ENCODE data around the gene TCEAL7. TPM values are rescaled to one million over a fixed set of nuclear protein-coding genes. Genes with fewer than 3 reads are reported as not detected.

TCEAL7 gene
- total RNA-seq, 1 donor from 2014 or later = 23.7 TPM

GRCh38 chrX:103310555-103311398, 19.3 kb upstream of the TCEAL7 start, which contains the start of gene BEX2:
Gene BEX2 (minus strand): TSS chrX:103310990. CDS start chrX:103309976, 1,014 bp downstream.
- DNase-seq (ENCODE audit: low spot score) = peak; percentile 76
- Mint-ChIP-seq H3K36me3 (ENCODE audit: low read depth, unreplicated experiment) (no peaks in the 10 kb centered on the region), H3K4me1 (ENCODE audit: unreplicated experiment) (peaks cover 3% of the 10 kb centered on the region), H3K9me3 (ENCODE audit: unreplicated experiment) (no peaks in the 10 kb centered on the region), H3K4me3 (ENCODE audit: unreplicated experiment) (peak within 1 kb of the TSS; percentile 92), H3K27ac (ENCODE audit: unreplicated experiment) (peak within 1 kb of the TSS; percentile 85), H3K27me3 (ENCODE audit: unreplicated experiment) (peaks cover 2% of the 10 kb centered on the region)
- TF ChIP-seq, protein P1, sequence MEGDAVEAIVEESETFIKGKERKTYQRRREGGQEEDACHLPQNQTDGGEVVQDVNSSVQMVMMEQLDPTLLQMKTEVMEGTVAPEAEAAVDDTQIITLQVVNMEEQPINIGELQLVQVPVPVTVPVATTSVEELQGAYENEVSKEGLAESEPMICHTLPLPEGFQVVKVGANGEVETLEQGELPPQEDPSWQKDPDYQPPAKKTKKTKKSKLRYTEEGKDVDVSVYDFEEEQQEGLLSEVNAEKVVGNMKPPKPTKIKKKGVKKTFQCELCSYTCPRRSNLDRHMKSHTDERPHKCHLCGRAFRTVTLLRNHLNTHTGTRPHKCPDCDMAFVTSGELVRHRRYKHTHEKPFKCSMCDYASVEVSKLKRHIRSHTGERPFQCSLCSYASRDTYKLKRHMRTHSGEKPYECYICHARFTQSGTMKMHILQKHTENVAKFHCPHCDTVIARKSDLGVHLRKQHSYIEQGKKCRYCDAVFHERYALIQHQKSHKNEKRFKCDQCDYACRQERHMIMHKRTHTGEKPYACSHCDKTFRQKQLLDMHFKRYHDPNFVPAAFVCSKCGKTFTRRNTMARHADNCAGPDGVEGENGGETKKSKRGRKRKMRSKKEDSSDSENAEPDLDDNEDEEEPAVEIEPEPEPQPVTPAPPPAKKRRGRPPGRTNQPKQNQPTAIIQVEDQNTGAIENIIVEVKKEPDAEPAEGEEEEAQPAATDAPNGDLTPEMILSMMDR (IDR thresholded peaks at IDR 0.05; ENCODE audit: unreplicated experiment) = no peak

GRCh38 chrX:103311399-103311780, 18.6 kb upstream of the TCEAL7 start:
- Mint-ChIP-seq H3K27ac (ENCODE audit: unreplicated experiment) (no peak overlapping the region), H3K27me3 (ENCODE audit: unreplicated experiment) (peaks cover 2% of the 10 kb centered on the region), H3K4me3 (ENCODE audit: unreplicated experiment) (peak overlapping the region; percentile 92), H3K4me1 (ENCODE audit: unreplicated experiment) (peaks cover 3% of the 10 kb centered on the region), H3K36me3 (ENCODE audit: low read depth, unreplicated experiment) (no peaks in the 10 kb centered on the region), H3K9me3 (ENCODE audit: unreplicated experiment) (no peaks in the 10 kb centered on the region)
- TF ChIP-seq, protein P1 (IDR thresholded peaks at IDR 0.05; ENCODE audit: unreplicated experiment) = no peak
- no peak for DNase-seq (ENCODE audit: low spot score)

GRCh38 chrX:103330681-103331288, 746 bp downstream of the TCEAL7 start:
- H3K4me1 Mint-ChIP-seq (ENCODE audit: unreplicated experiment) = peaks cover 17% of the 10 kb centered on the region

GRCh38 chrX:103338663-103339062, 8.6 kb downstream of the TCEAL7 start:
- Mint-ChIP-seq H3K4me1 (ENCODE audit: unreplicated experiment) (peaks cover 12% of the 10 kb centered on the region), H3K4me3 (ENCODE audit: unreplicated experiment) (no peak overlapping the region), H3K27ac (ENCODE audit: unreplicated experiment) (no peak overlapping the region), H3K9me3 (ENCODE audit: unreplicated experiment) (no peaks in the 10 kb centered on the region), H3K27me3 (ENCODE audit: unreplicated experiment) (no peaks in the 10 kb centered on the region), H3K36me3 (ENCODE audit: low read depth, unreplicated experiment) (no peaks in the 10 kb centered on the region)
- no peak for DNase-seq (ENCODE audit: low spot score)
- TF ChIP-seq, protein P1 (IDR thresholded peaks at IDR 0.05; ENCODE audit: unreplicated experiment) = no peak

More at GRCh38 chrX:103330681-103331288, 746 bp downstream of the TCEAL7 start:
- Mint-ChIP-seq H3K27me3 (ENCODE audit: unreplicated experiment) (no peaks in the 10 kb centered on the region), H3K9me3 (ENCODE audit: unreplicated experiment) (no peaks in the 10 kb centered on the region), H3K36me3 (ENCODE audit: low read depth, unreplicated experiment) (no peaks in the 10 kb centered on the region), H3K4me3 (ENCODE audit: unreplicated experiment) (peak overlapping the region; percentile 88), H3K27ac (ENCODE audit: unreplicated experiment) (peak overlapping the region; percentile 93)
- DNase-seq (ENCODE audit: low spot score) = peak; percentile 28
- TF ChIP-seq, protein P1 (IDR thresholded peaks at IDR 0.05; ENCODE audit: unreplicated experiment) = no peak

- H3K27ac Mint-ChIP-seq (ENCODE audit: unreplicated experiment) = peak overlapping the region; percentile 83
- no peaks in the 10 kb centered on the region for H3K36me3 Mint-ChIP-seq (ENCODE audit: low read depth, unreplicated experiment)
- DNase-seq (ENCODE audit: low spot score) = no peak
- TF ChIP-seq, protein P1 (IDR thresholded peaks at IDR 0.05; ENCODE audit: unreplicated experiment) = peak; percentile 70
- H3K4me3 Mint-ChIP-seq (ENCODE audit: unreplicated experiment) = no peak overlapping the region
- H3K4me1 Mint-ChIP-seq (ENCODE audit: unreplicated experiment) = peaks cover 17% of the 10 kb centered on the region
- no peaks in the 10 kb centered on the region for H3K27me3 Mint-ChIP-seq (ENCODE audit: unreplicated experiment)
- H3K9me3 Mint-ChIP-seq (ENCODE audit: unreplicated experiment) = no peaks in the 10 kb centered on the region
These were observed 13.1 kb downstream of the TCEAL7 start for GRCh38 chrX:103343105-103343504.
